Stimulated activated CD4-positive, alpha-beta T cell treated with anti-CD3 and anti-CD28 coated beads, Interleukin-1b, Interleukin-23, amount 100 ng/mL, for 24 hours (primary cell): ENCODE data around the gene EHBP1.
"Not testable (repeated sequence)": the region's sequence is repeated elsewhere in the genome, so short reads cannot be mapped to it uniquely, and the experiment has no call there.

Experiments used
- DNase-seq, 4 experiments: peaks; one replicate each; pipeline ENCODE4 v3.0.0-alpha.2; 2020; ENCODE audit warnings: low read depth in 4 of 4, low spot score in 1 of 4

EHBP1 gene

GRCh38 chr2:62732262-62732777 is 26.8 kb downstream of the EHBP1 start:
- no peak for DNase-seq

- DNase-seq: no peak
These were observed 28.0 kb downstream of the EHBP1 start for GRCh38 chr2:62733546-62733945.

GRCh38 chr2:62736899-62737559 is 31.5 kb downstream of the EHBP1 start:
- no peak for DNase-seq

- DNase-seq: no peak
These were observed 33.7 kb downstream of the EHBP1 start for GRCh38 chr2:62738981-62739936.

GRCh38 chr2:62740221-62740620 is 34.7 kb downstream of the EHBP1 start:
- no peak for DNase-seq

- DNase-seq: no peak
These were observed 35.6 kb downstream of the EHBP1 start for GRCh38 chr2:62741127-62741526.

- DNase-seq: no peak
These were observed 36.6 kb downstream of the EHBP1 start for GRCh38 chr2:62741954-62742722.

- no peak for DNase-seq
These were observed 38.0 kb downstream of the EHBP1 start for GRCh38 chr2:62743506-62743905.

- no peak for DNase-seq
These were observed 39.1 kb downstream of the EHBP1 start for GRCh38 chr2:62744603-62745002.

- no peak for DNase-seq
These were observed 40.5 kb downstream of the EHBP1 start for GRCh38 chr2:62745891-62746481.

GRCh38 chr2:62747169-62747568 is 41.7 kb downstream of the EHBP1 start:
- no peak for DNase-seq

- DNase-seq: no peak
These were observed 42.4 kb downstream of the EHBP1 start for GRCh38 chr2:62747876-62748275.

GRCh38 chr2:62749111-62749510 is 43.6 kb downstream of the EHBP1 start:
- DNase-seq: not testable (repeated sequence)

- no peak for DNase-seq
These were observed 51.5 kb downstream of the EHBP1 start for GRCh38 chr2:62757029-62757428.

GRCh38 chr2:62760026-62760425 is 54.5 kb downstream of the EHBP1 start:
- no peak for DNase-seq

GRCh38 chr2:62760555-62760954 is 55.0 kb downstream of the EHBP1 start:
- no peak for DNase-seq

GRCh38 chr2:62765619-62766376 is 60.3 kb downstream of the EHBP1 start:
- no peak for DNase-seq

GRCh38 chr2:62768615-62769014 is 63.1 kb downstream of the EHBP1 start:
- no peak for DNase-seq

GRCh38 chr2:62770629-62771028 is 65.1 kb downstream of the EHBP1 start:
- DNase-seq: no peak
